Dedifferentiated amniotic fluid mesenchymal stem cell (primary cell): ENCODE measurements around the gene NT5DC4.

Experiments
- DNase-seq: peaks from one replicate; pipeline ENCODE4 v3.0.0-alpha.2; 2016; ENCODE audit errors: extremely low spot score

Gene NT5DC4

DNA sequence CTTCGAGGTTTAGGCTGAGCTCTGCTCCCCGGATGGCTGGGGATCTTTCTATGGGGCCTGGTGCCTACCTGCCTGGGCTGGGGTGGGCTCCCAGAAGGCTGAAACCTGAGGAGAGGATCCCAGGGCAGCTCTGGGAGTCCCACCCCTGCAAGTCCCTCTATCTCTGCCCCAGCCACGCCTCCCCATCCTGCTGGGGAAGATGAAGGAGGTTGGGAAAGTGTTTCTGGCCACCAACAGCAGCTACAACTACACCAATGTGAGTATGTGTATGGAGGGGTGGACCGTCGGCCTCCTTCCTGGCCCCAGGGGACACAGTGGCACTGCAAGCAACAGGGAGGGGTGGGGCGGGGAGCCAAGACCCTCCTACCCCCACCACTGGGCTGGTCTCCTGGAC is 2.7 kb downstream of the NT5DC4 start:
- no peak for DNase-seq

GRCh38 chr2:112723995-112724394 is 3.2 kb downstream of the NT5DC4 start:
- no peak for DNase-seq

DNA sequence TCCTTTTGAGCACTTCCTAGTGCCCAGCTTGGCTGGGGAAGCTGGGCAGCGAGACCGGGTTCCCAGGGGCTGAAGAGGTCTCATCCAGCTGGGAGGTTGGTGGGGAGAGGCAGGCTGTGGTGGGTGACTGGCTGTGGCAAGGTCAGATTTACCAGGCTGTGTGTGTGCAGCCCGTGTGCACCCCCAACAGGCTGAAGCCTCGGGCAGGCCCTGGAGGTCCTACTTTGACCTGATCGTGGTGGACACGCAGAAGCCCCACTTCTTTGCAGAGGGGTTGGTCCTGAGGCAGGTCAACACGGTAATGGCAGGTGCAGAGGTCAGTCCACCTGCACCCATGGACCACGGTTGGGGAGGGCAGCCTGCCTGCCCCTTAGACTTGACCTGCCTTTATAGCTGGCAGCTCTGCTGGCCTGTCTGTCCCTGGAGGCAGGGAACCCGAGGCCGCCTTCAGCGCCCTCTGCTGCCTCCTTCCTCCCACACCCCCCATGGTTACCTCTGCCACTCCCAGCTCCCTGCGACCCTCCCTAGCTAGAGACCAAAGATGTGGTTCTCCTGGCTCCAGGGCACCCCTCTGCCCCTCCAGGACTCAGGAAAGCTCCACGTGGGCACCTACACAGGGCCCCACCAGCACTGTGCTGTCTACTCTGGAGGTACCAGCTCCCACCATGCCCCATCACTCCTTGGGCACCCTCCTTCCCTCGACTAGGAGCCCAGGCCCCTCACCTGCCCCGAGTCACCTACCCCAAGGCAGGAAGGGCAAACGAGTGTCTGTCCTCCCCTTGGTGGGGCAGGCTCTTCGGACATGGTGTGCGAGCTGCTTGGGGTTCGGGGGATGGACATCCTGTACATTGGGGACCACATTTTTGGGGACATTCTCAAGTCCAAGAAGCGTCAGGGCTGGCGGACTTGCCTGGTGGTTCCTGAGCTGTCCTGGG is 4.0 kb downstream of the NT5DC4 start:
- no peak for DNase-seq

DNA sequence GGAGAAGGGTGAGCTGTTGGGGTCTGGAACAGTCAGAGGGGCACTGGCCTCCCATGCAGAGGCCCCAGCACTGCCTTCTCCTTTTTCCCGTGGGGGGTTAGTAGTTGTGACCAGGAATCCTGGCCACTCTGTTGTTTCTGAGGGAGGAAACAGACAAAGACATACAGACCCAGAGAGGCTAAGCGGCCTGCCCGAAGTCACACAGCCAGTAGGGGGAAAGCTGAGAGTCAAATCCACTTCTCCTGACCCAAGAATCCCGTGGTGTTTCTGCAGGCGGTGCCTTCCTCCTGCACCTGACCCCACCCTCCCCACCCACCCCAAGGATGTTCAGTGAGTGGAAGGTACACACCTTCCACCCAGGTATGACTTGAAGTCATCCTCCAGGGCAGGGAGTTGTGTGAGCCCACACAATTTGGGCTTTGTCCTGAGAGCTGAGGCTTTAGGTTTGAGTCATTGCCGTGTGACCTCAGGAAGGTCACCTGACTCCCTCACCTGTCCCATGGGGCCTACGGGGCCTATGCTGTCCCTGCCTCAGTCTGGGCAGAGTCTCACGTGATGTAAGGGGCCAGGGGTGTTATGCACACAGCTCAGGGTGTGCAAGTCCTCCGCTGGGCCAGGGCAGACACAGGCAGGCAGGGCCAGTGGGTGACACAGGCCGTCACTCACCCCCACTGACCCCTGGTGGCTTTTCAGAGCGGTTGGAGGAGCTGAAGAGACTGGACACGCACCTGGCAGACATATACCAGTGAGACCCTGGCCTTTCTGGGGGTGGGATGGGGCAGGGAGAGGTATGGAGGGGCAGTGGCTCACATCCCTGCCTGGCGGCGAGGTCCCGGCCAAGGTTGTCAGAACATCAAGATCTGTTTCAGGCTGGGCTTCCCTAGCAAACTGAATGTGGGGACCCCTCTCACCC is 5.0 kb downstream of the NT5DC4 start:
- no peak for DNase-seq

DNA sequence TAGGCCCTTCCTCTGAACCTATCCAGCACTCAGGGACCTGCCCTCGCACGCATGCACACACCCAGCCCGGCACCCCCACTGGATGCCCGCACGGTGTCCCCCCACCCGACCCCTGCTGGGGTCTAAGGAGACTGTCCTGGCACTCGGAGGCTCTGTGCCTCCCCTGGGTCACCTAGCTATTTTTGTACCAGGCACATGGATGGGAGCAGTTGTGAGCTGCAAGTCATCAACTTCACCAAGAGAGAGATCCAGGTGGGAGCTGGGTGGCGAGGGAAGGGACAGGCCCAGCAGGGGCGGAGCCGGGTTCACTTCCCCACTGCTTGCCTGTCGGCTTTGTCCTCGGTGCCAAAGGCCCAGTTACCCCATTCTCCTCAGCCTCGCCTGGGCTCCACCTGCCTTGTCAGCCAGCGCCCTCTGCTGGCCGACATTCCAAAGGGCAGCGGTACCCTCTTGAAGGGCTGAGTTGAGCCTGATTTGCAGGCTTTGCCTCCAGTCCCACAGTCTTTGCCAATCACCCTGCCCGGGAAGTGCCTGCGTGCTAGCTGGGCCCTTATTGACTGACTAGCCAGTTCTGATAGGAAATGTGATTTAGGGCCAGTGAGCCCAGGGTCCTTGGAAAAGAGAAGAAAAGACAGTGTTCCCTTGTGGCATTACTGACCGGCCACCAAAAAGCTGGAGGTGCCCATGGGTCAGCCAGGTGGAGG is 5.8 kb downstream of the NT5DC4 start:
- peak; percentile 91 for DNase-seq

DNA sequence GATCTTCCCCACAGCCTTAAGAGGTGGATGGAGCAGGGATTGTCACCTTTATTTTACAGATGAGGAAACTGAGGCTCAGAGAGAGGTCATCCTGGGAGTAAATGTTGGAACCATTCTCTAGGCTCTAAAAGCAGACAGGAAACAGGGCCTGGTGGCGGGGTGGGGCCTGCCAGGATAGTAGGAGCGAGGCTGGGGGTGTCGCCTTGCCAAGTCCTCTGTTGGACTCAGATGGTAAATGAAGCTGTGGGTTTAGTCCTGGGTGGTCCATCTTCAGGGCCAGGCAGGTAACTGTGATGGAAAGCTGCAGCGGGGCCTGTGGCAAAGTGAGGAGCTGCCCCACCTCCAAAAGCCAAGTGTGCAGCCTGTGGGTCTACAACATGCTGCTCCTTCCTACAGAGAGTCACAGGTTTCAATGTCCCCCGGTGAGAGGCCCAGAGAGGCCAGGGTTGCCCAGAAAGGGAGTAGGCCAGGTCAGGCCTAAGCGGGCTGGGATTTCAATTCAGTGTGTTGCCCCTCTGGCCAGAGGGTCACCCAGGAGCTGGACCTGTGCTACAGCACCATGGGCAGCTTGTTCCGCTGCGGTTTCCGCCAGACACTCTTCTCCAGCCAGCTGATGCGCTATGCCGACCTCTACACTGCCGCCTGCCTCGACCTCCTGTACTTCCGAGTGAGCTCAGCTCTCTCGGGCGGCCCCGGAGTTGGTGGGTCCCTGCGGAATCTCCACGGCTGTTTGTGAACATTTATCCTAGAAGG is 6.6 kb downstream of the NT5DC4 start:
- DNase-seq = no peak

DNA sequence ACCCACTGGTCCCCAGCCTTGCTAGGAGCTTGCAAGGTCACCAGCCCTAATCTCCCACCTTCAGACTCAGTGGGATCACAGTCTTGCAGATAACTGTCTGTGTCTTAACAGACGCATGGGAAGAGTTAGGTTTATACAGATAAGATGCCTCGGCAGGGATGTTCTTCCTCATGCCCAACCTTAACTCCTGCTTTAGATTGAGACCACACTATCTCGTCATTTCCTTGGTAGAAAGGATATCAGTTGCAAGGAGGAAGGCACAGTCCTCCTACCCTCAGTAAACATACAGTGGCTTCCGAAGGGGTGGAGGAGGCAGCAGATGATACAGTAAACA is 7.2 kb downstream of the NT5DC4 start:
- no peak for DNase-seq

DNA sequence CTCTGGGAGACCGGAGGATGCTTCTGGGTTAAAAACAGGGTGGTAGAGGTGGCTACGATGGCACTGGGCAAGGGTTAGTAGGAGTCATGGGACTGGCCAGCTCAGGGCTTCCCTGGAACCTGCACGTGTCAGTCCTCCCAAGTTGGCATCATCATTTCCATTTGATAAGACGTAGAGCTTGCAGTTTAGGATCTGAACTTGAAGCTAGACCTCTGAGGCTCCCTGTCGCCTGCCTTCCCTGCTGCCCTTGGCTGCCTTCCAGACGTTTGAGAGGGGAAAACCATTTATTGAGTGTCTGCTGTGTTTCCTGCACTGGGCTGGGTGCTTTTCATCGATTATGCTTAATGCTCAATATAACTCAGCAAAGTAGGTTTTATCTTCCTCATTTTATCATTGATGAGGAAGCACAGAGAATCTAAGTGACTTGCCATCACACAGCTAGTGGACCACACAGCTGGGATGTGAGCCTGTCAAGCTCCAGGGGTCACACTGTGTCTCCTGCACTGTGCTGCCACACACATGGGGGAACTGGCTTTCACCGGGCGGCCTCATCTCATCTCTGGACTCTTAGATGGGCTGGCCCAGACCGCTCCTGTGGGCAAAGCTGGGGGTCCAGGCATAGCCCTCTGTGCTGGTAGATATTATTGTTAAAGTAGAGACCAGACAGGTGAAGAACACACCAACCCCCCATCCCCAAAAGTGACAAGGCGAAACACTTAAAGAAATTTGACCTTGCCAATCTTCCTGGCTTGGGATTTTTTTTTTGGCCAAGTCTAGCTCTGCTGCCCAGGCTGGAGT is 7.8 kb downstream of the NT5DC4 start:
- no peak for DNase-seq

- DNase-seq = no peak
Observed at GRCh38 chr2:112730216-112730615, 9.4 kb downstream of the NT5DC4 start.

- no peak for DNase-seq
Observed at GRCh38 chr2:112730791-112731190, 10.0 kb downstream of the NT5DC4 start.

DNA sequence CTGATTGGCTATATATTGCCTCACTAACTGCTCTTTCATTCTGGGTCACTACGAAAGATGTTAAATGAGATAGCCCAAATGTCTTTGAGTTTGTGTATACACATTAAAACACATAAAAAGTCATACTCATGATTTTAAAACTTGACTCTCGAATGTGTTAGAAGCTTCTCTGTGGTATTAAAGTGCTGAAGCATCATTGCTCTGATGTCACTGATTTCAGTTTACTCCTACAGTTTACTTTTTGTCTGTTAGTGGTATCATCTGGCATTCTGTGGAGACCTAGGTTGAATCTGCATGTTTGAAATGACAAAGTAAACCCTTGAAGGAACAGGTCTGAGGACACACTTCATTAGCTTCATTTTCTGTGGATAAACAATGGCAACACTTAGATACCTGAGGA is 10.7 kb downstream of the NT5DC4 start:
- no peak for DNase-seq

GRCh38 chr2:112733456-112733855 is 12.6 kb downstream of the NT5DC4 start:
- DNase-seq = no peak

- no peak for DNase-seq
Observed at GRCh38 chr2:112733871-112734270, 13.1 kb downstream of the NT5DC4 start.

DNA sequence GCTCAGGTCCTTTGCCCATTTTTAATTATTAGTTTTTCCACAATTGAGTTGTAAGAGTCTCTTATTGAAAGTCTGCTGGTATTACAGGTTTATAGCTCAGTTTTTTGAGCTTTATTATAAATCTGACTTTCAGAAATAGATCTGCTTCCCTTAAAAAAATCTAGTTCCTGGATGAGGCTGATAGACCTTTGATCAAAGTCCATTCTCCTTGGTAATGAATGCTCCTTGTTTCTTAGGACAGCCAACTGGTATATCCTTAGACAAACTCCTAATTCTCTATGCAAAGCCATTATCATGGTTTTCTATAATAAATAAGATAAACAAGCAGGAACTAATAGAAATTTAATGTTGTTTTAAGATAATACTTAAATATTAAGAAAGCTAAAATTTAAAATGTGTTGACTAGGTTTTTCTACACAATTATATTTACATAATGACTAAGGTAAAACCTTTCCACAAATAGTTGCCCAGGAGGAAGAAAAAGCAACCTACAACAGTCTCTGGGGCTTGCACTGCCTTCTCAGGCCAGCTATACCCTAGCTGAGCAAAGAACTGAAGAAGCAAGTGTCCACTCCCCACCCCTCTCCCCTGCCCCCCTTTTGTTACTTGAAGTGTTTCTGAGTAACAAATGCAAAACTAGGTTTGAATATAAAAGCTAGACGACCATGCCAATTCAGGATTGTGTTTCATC is 16.9 kb downstream of the NT5DC4 start:
- DNase-seq = no peak

- DNase-seq = no peak
Observed at GRCh38 chr2:112740527-112740926, 19.7 kb downstream of the NT5DC4 start.

DNA sequence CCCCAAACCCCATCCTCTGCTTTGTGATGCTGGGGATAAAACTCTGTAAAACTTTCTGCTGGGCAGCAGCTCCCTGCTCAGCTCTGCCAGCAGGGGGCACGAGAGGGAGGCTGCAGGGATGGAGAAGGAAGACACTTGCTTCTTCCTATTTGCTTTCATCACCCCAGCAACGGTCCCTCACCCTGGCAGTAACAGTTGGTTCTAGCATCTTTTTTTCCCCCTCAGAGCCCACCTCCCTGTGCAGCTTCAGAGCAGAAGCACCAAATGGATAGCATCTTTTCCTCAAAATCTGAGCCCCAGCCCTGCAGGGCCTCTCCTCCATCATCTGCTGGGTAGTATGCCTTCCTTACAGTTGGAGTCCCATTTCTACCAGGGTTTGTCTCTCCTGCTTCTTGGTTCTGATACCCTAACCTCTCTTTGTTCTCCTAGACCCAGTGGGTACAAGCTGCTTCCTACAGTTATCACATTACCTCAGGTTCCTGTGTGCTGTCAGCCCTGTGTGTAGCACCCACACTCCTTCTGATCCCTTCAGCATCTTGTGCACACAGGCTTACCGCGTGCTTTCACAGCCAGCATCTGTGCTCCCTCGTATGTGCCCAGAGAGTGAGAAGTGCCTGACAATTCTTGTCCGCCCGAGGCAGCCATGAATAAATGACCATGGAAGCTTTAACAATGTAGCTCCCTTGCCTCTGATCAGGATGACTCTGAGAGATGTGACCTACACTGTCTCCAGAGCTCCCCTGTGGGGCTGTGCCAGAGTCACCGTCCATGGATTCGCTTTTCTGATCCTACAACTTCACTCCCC is 29.1 kb downstream of the NT5DC4 start:
- peak; percentile 72 for DNase-seq

DNA sequence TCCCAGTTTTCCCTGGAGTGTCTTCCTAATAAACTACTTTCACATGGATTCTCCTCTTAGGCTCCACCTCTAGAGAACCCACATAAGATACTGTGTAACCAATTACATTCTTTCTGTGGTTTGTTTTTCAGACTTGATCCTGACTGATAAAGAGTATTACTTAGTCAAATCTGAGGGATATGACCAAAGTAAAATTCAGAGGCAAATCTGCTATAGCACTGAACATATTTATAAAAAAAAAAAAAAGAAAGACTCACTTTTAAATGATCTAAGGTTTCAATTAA is 29.7 kb downstream of the NT5DC4 start:
- no peak for DNase-seq

- DNase-seq = no peak
Observed at GRCh38 chr2:112751451-112752197, 30.8 kb downstream of the NT5DC4 start.

DNA sequence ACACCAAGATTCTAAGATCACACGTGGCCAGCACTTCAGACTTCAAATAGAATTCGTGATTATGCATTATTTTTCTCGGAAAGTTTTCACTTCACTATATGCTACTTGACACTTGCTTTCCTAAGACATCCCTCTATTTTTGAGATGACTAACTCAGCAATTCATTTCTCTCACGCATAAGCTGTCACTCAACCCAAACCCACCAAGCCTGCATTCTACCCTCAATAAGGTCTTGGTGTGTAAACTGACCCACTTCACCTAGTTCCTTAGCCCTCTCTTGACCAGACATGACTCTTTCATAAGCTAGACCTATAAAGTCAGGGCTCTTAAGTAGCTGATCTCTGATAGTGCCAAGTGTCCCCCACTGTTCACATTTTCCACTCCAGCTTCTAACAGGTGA is 31.8 kb downstream of the NT5DC4 start:
- DNase-seq = no peak
